GM12878 (cell line): ENCODE results near the gene KIRREL3. TPM values are rescaled to one million over a fixed set of nuclear protein-coding genes. Genes with fewer than 3 reads are reported as not detected.

Source experiments
- ATAC-seq: fragments of 200-7000 bp; cut with Tn5 transposase; 3 replicates; pipeline ENCODE4 v1.9.1; 2020; ENCODE audit warnings: mild to moderate bottlenecking, moderate library complexity
- BruUV-seq: library from RNA; stranded (reverse); fragments of 400-500 nt; replicated peaks from 2 replicates; lab custom pipeline; 2021; lab: Mats Ljungman, UMichigan
- CTCF ChIA-PET: fragments of 300-600 bp; sonication (Branson Sonifier 250); formaldehyde crosslinking; extraction: SDS; loops from one replicate; lab custom pipeline; 2021; ENCODE audit warnings: inconsistent platforms; lab: Yijun Ruan, JAX
- POLR2A ChIA-PET: fragments of 350-600 bp; formaldehyde crosslinking; extraction: SDS; loops from one replicate; lab custom pipeline; 2021; ENCODE audit warnings: inconsistent platforms; lab: Charles Lee
- RAD21 ChIA-PET: fragments of 300-600 bp; sonication (Branson Sonifier 250); formaldehyde crosslinking; loops from one replicate; lab custom pipeline; 2023; ENCODE audit warnings: antibody characterized with exemption; ENCODE audit not compliant: unreplicated experiment; lab: Charles Lee
- SMC1A ChIA-PET: fragments of 300-600 bp; sonication (Branson Sonifier 250); formaldehyde crosslinking; loops from one replicate; lab custom pipeline; 2023; ENCODE audit not compliant: unreplicated experiment, uncharacterized antibody; lab: Charles Lee
- DNase-seq: peaks from one replicate; pipeline ENCODE4 v3.0.0-alpha.2; 2011; ENCODE audit warnings: low read depth, low spot score
- FAIRE-seq: peaks from 3 replicates; lab custom pipeline; 2011; peaks lifted over from hg19 to GRCh38; lab: Jason Lieb, UNC
- H2AFZ ChIP-seq: 2 replicates; pipeline ENCODE4 v1.6.0; 2011; ENCODE audit warnings: low read depth, low read length, control low read depth; ENCODE audit not compliant: control insufficient read depth
- H3K27ac ChIP-seq: 2 replicates; pipeline ENCODE4 v1.5.1; 2011; ENCODE audit warnings: control low read depth; ENCODE audit not compliant: control insufficient read depth, insufficient read depth
- H3K27me3 ChIP-seq, 2 experiments: replicated peaks in 1 of 2; 2 replicates each; pipeline versions ENCODE4 v1.6.0 to v1.6.1; 2011; ENCODE audit warnings: low read length in 1 of 2; ENCODE audit not compliant: control insufficient read depth in 2 of 2, insufficient read depth in 2 of 2
- H3K36me3 ChIP-seq, 2 experiments: 2 replicates each; pipeline ENCODE4 v1.5.1; 2011; ENCODE audit warnings: low read length in 1 of 2; ENCODE audit not compliant: control insufficient read depth in 2 of 2, insufficient read depth in 2 of 2
- H3K4me1 ChIP-seq: 2 replicates; pipeline ENCODE4 v1.6.1; 2011; ENCODE audit warnings: mild to moderate bottlenecking, low read length, moderate library complexity, mixed read lengths; ENCODE audit not compliant: control insufficient read depth, insufficient read depth
- H3K4me2 ChIP-seq: 2 replicates; pipeline ENCODE4 v1.6.0; 2011; ENCODE audit warnings: control low read depth; ENCODE audit not compliant: control insufficient read depth, insufficient read depth
- H3K4me3 ChIP-seq: fragments of 200-600 bp; sonication (generic); 2 replicates; pipeline ENCODE4 v1.5.1; 2016
- H3K79me2 ChIP-seq: 2 replicates; pipeline ENCODE4 v1.6.0; 2011; ENCODE audit warnings: low read length; ENCODE audit not compliant: control insufficient read depth, insufficient read depth
- H3K9ac ChIP-seq: 2 replicates; pipeline ENCODE4 v1.8.0; 2011; ENCODE audit warnings: low read length, control low read depth, mixed read lengths; ENCODE audit not compliant: control insufficient read depth, insufficient read depth
- H3K9me3 ChIP-seq: replicated peaks from 3 replicates; pipeline ENCODE4 v1.5.1; 2011; ENCODE audit warnings: mild to moderate bottlenecking, low read length; ENCODE audit not compliant: control insufficient read depth, insufficient read depth
- H4K20me1 ChIP-seq: 2 replicates; pipeline ENCODE4 v1.6.0; 2011; ENCODE audit not compliant: control insufficient read depth, insufficient read depth
- CHD1 ChIP-seq: IDR thresholded peaks from 2 replicates; pipeline ENCODE4 v1.6.1; 2012; ENCODE audit warnings: low read depth, low read length, improper control_type of control experiment
- HCFC1 ChIP-seq: fragments of 150-350 bp; IDR thresholded peaks from 2 replicates; pipeline ENCODE4 v1.6.1; 2014; ENCODE audit warnings: low read length
- MTA2 ChIP-seq: fragments of 450-650 bp; IDR thresholded peaks from 2 replicates; pipeline ENCODE4 v1.6.1; 2016; ENCODE audit warnings: low read depth, mild to moderate bottlenecking, moderate library complexity
- SIN3A ChIP-seq: IDR thresholded peaks from 2 replicates; pipeline ENCODE4 v1.6.1; 2012; ENCODE audit warnings: low read depth, low read length, improper control_type of control experiment
- SMAD1 ChIP-seq: fragments of 450-650 bp; IDR thresholded peaks from 2 replicates; pipeline ENCODE4 v1.6.1; 2018; ENCODE audit warnings: mild to moderate bottlenecking, low read depth; ENCODE audit not compliant: partially characterized antibody
- TARDBP ChIP-seq: IDR thresholded peaks from 2 replicates; pipeline ENCODE4 v1.6.1; 2016; ENCODE audit warnings: borderline replicate concordance
- ZNF207 ChIP-seq: fragments of 450-650 bp; IDR thresholded peaks from 2 replicates; pipeline ENCODE4 v1.6.1; 2014; ENCODE audit warnings: antibody characterized with exemption, mild to moderate bottlenecking, borderline replicate concordance
- WGBS: methylation state at CpG from one replicate; pipeline ENCODE4 v1.1.6; 2016; ENCODE audit warnings: low lambda C conversion rate; ENCODE audit not compliant: insufficient replicate concordance, insufficient coverage; ENCODE audit errors: missing lambda C conversion rate; 5-methylcytosine and 5-hydroxymethylcytosine counted together
- in situ Hi-C: fragments of 300-500 bp; cut with MboI; formaldehyde crosslinking; loops from 9 replicates; pipeline ENCODE4 v1.14.3; 2018; ENCODE audit warnings: mixed read lengths
- intact Hi-C: fragments of 100-400 bp; cut with micrococcal nuclease; formaldehyde crosslinking; loops from one replicate; pipeline ENCODE4 v1.14.2; 2022; ENCODE audit not compliant: unreplicated experiment
- polyA plus RNA-seq, 11 experiments: library from polyadenylated mRNA; depleted of rRNA in 4 of 11; unstranded in 6 of 11; stranded (reverse) in 5 of 11; fragments of >200 nt; fragmentation: Nextera tagmentation in 4 of 11; fragmentation: Illumina TruSeq in 1 of 11; extraction: Ambion mirVana in 4 of 11; extraction: Trizol in 1 of 11; gene quantifications; 1 replicate in 1 of 11; 2 replicates in 10 of 11; pipeline versions ENCODE4 v1.2.1 to v1.2.3, GENCODE V29; 2011 to 2016; ENCODE audit warnings: inconsistent platforms in 2 of 11, missing spikeins in 2 of 11, low read depth in 1 of 11
- total RNA-seq, 4 experiments: library from RNA; depleted of rRNA in 3 of 4; stranded (reverse); fragments of >200 nt in 3 of 4; fragmentation: Illumina TruSeq in 1 of 4; extraction: Trizol in 1 of 4; gene quantifications; 2 replicates each; pipeline versions ENCODE4 v1.2.1 to v1.2.3, GENCODE V29; 2013 to 2021

Gene KIRREL3
- total and polyA plus RNA-seq, 10 of the 15 experiments (the other 5 are each of a cell fraction or from before 2014, with no cell fraction given): under 0.01 TPM; not detected in 9

DNA sequence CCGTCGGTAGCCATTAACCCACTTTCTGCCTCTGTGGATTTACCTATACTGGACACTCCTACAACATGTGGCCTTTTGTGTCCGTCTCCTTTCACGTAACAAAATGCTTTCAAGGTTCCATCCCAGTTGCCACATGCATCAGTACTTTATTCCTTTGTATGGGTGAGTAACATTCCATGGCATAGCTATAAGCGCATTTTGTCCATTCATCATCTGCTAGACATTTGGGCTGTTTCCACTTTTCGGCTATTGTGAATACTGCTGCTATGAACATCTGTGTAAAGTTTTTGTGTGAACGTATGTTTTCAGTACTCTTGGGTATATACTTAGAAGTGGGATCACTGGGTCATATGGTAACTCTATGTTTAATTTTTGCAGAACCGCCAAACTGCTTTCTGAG lies 387.9 kb downstream of the KIRREL3 start:
- ChIA-PET SMC1A (no interaction called here), POLR2A (no interaction called here), RAD21 (no interaction called here), CTCF (no interaction called here)
- H3K4me2 ChIP-seq: no peak overlapping the region
- 43% methylated on average over 8 of the region's 8 CpGs for WGBS
- H3K4me1 ChIP-seq: no peaks in the 10 kb centered on the region
- no peak for ATAC-seq
- no peaks in the 10 kb centered on the region for H3K79me2 ChIP-seq
- no TSS peak for BruUV-seq
- FAIRE-seq: no peak
- H3K9ac ChIP-seq: no peak overlapping the region
- H3K27me3 ChIP-seq: peaks cover 0 to 3% of the 10 kb centered on the region in 2 experiments; a peak in 2 of 4 replicates
- DNase-seq: no peak
- no peak overlapping the region for H2AFZ ChIP-seq
- H3K27ac ChIP-seq: no peak overlapping the region
- in situ Hi-C loops: no loop called here
- no peak overlapping the region for H3K4me3 ChIP-seq
- H3K36me3 ChIP-seq: no peaks in the 10 kb centered on the region
- no peaks in the 10 kb centered on the region for H3K9me3 ChIP-seq
- intact Hi-C loops: no loop called here
- H4K20me1 ChIP-seq: no peaks in the 10 kb centered on the region
- TF ChIP-seq TARDBP (no peak), SIN3A (no peak)

DNA sequence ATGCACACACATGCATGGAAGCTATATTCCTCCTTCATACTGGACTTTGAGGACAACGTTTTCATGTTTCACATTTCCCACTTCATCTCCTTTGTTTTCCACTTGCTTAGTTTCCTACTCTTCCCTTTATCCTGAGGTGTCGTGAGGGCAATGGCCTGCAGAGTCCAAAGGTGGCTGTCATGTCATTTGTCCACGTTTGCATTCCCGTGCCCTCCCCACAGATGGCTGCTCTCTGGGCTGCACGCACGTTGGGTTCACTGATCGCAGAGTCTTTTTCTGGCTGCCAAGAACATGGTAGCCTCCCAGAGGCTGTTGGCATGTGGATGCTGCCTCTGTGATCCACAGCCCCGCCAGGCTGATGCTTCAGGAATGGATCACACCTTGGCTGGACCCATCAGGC lies 389.1 kb downstream of the KIRREL3 start:
- Histone ChIP-seq H4K20me1 (no peaks in the 10 kb centered on the region), H3K27ac (no peak overlapping the region), H3K36me3 (no peaks in the 10 kb centered on the region), H3K79me2 (no peaks in the 10 kb centered on the region), H2AFZ (no peak overlapping the region), H3K4me3 (no peak overlapping the region), H3K9ac (no peak overlapping the region), H3K27me3 (peaks cover 0 to 3% of the 10 kb centered on the region in 2 experiments; a peak in 2 of 4 replicates), H3K9me3 (no peaks in the 10 kb centered on the region), H3K4me1 (no peaks in the 10 kb centered on the region), H3K4me2 (no peak overlapping the region)
- ChIA-PET CTCF (no interaction called here), SMC1A (no interaction called here), RAD21 (no interaction called here), POLR2A (no interaction called here)
- FAIRE-seq (no peak), ATAC-seq (no peak), DNase-seq (no peak)
- BruUV-seq: no TSS peak
- intact Hi-C loops (no loop called here), in situ Hi-C loops (no loop called here)
- WGBS: 29% methylated on average over 8 of the region's 8 CpGs
- no peak for TF ChIP-seq HCFC1
- no peak for TF ChIP-seq TARDBP
- no peak for TF ChIP-seq SMAD1
- no peak for TF ChIP-seq ZNF207
- no peak for TF ChIP-seq MTA2
- no peak for TF ChIP-seq CHD1
- TF ChIP-seq, all 136 proteins: peak for 0
